Measurements from ENCODE around the gene MAP2K3. TPM values are rescaled to one million over a fixed set of nuclear protein-coding genes. Genes with fewer than 3 reads are reported as not detected.
A peak's percentile ranks its signal among the peaks of the same experiment; 100 is the strongest.

MAP2K3 gene
- total and polyA plus RNA-seq, 11 donors, result 29.4 to 170 (median 54.4) TPM

GRCh38 chr17:21352981-21353265 lies 68.4 kb downstream of the MAP2K3 start:
- Histone ChIP-seq H3K27ac (no peak overlapping the region), H3K9me3 (no peaks in the 10 kb centered on the region), H3K4me1 (peaks cover 0 to 4% (median 0%) of the 10 kb centered on the region in 12 donors), H3K4me3 (no peak overlapping the region), H3K36me3 (no peaks in the 10 kb centered on the region), H3K27me3 (no peaks in the 10 kb centered on the region)
- WGBS, 4 donors, result 95 to 96% (median 95%) methylated on average over 7 to 8 of the region's 8 CpGs
- TF ChIP-seq CTCF (IDR thresholded peaks at IDR 0.05) (no peak), POLR2A (IDR thresholded peaks at IDR 0.05) (no peak)
- ATAC-seq (no peak), DNase-seq (peak in 1 of 5 donors; percentile 19)
- intact Hi-C loops (cut with DNase I), result no loop called here

- H3K27ac ChIP-seq, result no peak overlapping the region
- peaks cover 0 to 9% (median 2%) of the 10 kb centered on the region in 12 donors for H3K4me1 ChIP-seq
- no peaks in the 10 kb centered on the region for H3K27me3 ChIP-seq
- DNase-seq, result peak in 1 of 5 donors; percentile 37
- ATAC-seq, result no peak
- H3K9me3 ChIP-seq, result no peaks in the 10 kb centered on the region
- TF ChIP-seq POLR2A (IDR thresholded peaks at IDR 0.05) (no peak), CTCF (IDR thresholded peaks at IDR 0.05) (no peak)
- intact Hi-C loops (cut with DNase I), result no loop called here
- H3K36me3 ChIP-seq, result no peaks in the 10 kb centered on the region
- no peak overlapping the region for H3K4me3 ChIP-seq
- 84 to 90% (median 86%) methylated on average over 13 of the region's 13 CpGs for WGBS, 4 donors
Observed at GRCh38 chr17:21353326-21354010, 69.0 kb downstream of the MAP2K3 start.

- no peaks in the 10 kb centered on the region for H3K27me3 ChIP-seq
- intact Hi-C loops (cut with DNase I), result no loop called here
- WGBS, 4 donors, result 94 to 96% (median 95%) methylated on average over 12 to 13 of the region's 13 CpGs
- DNase-seq, result peak in 2 of 5 donors; percentile 9 to 50
- no peaks in the 10 kb centered on the region for H3K9me3 ChIP-seq
- no peaks in the 10 kb centered on the region for H3K36me3 ChIP-seq
- no peak for ATAC-seq
- H3K27ac ChIP-seq, result no peak overlapping the region
- TF ChIP-seq CTCF (IDR thresholded peaks at IDR 0.05) (no peak), POLR2A (IDR thresholded peaks at IDR 0.05) (no peak)
- peaks cover 0 to 23% (median 15%) of the 10 kb centered on the region in 12 donors for H3K4me1 ChIP-seq
- no peak overlapping the region for H3K4me3 ChIP-seq
Observed at GRCh38 chr17:21354796-21355385, 70.4 kb downstream of the MAP2K3 start.

GRCh38 chr17:21355586-21355985 lies 71.1 kb downstream of the MAP2K3 start:
- H3K36me3 ChIP-seq, result no peaks in the 10 kb centered on the region
- H3K27ac ChIP-seq, result no peak overlapping the region
- TF ChIP-seq CTCF (IDR thresholded peaks at IDR 0.05) (no peak), POLR2A (IDR thresholded peaks at IDR 0.05) (no peak)
- ATAC-seq, result no peak
- H3K9me3 ChIP-seq, result no peaks in the 10 kb centered on the region
- 80 to 96% (median 84%) methylated on average over 10 to 12 of the region's 12 CpGs for WGBS, 4 donors
- H3K4me1 ChIP-seq, result peaks cover 0 to 26% (median 15%) of the 10 kb centered on the region in 12 donors
- DNase-seq, result peak in 2 of 5 donors; percentile 13 to 47
- no peaks in the 10 kb centered on the region for H3K27me3 ChIP-seq
- intact Hi-C loops (cut with DNase I), result no loop called here
- H3K4me3 ChIP-seq, result no peak overlapping the region
